Glomerular endothelial cell (primary cell): Measurements from ENCODE around the gene EML6. TPM values are rescaled to one million over a fixed set of nuclear protein-coding genes. Genes with fewer than 3 reads are reported as not detected.

Experiments used
- DNase-seq: peaks from one replicate; pipeline ENCODE4 v3.0.0-alpha.2; 2011; ENCODE audit warnings: low read depth, low spot score; ENCODE audit errors: extremely low read depth
- total RNA-seq: library from RNA; depleted of rRNA; stranded (reverse); fragments of >200 nt; gene quantifications from 2 replicates; pipeline ENCODE4 v1.2.3, GENCODE V29; 2015

Gene EML6
- total RNA-seq, 1 donor from 2014 or later, result 0.41 TPM

GRCh38 chr2:54957321-54957999 is 234.0 kb downstream of the EML6 start:
- no peak for DNase-seq

- DNase-seq, result no peak
Observed at GRCh38 chr2:54958717-54959371, 235.4 kb downstream of the EML6 start.

GRCh38 chr2:54960164-54960563 is 236.7 kb downstream of the EML6 start:
- no peak for DNase-seq

GRCh38 chr2:54962511-54962910 is 239.0 kb downstream of the EML6 start:
- no peak for DNase-seq

- DNase-seq, result no peak
Observed at GRCh38 chr2:54962935-54963440, 239.5 kb downstream of the EML6 start.

- DNase-seq, result no peak
Observed at GRCh38 chr2:54963476-54963875, 240.0 kb downstream of the EML6 start.

- DNase-seq, result no peak
Observed at GRCh38 chr2:54964271-54964670, 240.8 kb downstream of the EML6 start.

GRCh38 chr2:54964816-54965215 is 241.4 kb downstream of the EML6 start:
- DNase-seq, result no peak

- DNase-seq, result no peak
Observed at GRCh38 chr2:54965425-54965824, 242.0 kb downstream of the EML6 start.

- peak; percentile 16 for DNase-seq
Observed at GRCh38 chr2:54966165-54966832, 242.8 kb downstream of the EML6 start.

GRCh38 chr2:54966837-54967236 is 243.4 kb downstream of the EML6 start:
- DNase-seq, result no peak

GRCh38 chr2:54967269-54967668 is 243.8 kb downstream of the EML6 start:
- DNase-seq, result no peak

GRCh38 chr2:54967759-54968365 is 244.4 kb downstream of the EML6 start:
- DNase-seq, result no peak

GRCh38 chr2:54968561-54969218 is 245.2 kb downstream of the EML6 start:
- DNase-seq, result no peak

GRCh38 chr2:54969295-54969939 is 246.0 kb downstream of the EML6 start:
- DNase-seq, result no peak

GRCh38 chr2:54969940-54970338 is 246.5 kb downstream of the EML6 start:
- no peak for DNase-seq

GRCh38 chr2:54975175-54975574 is 251.7 kb downstream of the EML6 start:
- no peak for DNase-seq

- DNase-seq, result no peak
Observed at GRCh38 chr2:54975598-54976492, 252.4 kb downstream of the EML6 start.

GRCh38 chr2:54977149-54977548 is 253.7 kb downstream of the EML6 start:
- DNase-seq, result no peak
